HG03139 (cell line): ENCODE data around the gene ABHD4.
A peak's percentile ranks its signal among the peaks of the same experiment; 100 is the strongest.
"Not testable (repeated sequence)": the region's sequence is repeated elsewhere in the genome, so short reads cannot be mapped to it uniquely, and the experiment has no call there.

Source experiments
- ATAC-seq: cut with Tn5 transposase; IDR thresholded peaks from one replicate; pipeline ENCODE4 v1.9.1; 2021; ENCODE audit not compliant: unreplicated experiment

Gene ABHD4

DNA sequence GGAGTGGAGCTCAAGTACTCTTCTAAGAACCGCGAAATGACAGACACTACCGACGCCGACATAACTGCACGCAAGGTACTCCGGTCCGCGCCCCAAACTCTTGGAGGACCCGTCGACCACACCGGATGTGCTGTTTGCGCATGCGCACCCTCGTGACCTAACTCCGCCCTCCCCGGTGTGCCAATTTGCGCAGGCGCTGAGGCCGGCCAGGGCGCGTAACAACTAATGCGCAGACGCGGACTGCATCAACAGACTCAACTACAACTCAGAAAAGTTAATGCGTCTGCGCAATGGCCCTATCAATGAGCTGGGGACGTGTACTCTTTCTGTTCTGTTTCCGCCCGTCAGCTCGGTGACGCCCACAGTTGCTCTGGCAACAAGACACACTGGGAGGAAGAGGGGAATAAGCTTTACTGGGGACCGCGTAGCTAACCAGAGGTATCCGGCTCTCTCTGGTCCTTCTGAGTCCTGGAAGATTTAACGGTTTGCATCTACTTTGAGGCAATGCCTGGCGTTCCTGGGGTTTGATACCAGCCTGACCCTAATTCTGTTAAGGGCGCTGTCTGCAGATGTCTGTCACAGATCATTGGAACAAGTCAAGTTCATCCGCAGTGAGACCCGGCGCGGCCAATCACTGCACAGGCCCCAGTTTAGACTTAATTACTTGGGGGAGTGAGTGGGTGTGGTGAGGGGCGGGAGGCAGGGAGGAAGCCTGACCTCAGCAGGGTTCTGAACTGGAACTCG lies 8.8 kb upstream of the ABHD4 start, which contains the start of gene DAD1:
DAD1 (minus strand) TSS at position 129 of the 744 bp plus-strand sequence; CDS start at position 62, 67 bp downstream.
- peak; percentile 81 for ATAC-seq

DNA sequence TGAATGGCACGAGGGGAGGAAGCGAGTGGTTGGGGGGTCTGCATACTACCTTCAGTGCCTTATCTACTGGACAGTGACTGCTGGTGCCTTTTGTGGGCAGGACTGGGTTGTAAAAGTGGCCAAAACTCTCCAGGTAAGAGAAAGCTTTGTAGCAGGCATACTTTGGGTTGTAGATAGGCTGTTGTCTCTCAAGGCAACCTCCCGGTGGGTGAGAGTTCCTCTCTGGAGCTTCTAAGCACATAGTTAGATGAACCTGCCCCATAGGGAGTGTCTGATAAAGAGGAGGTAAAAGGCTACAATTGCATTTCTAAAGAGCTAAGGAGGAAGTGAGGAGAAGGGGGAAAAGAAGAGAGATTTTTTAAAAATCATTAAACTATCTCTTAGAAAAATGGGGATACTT lies 4.9 kb upstream of the ABHD4 start:
- no peak for ATAC-seq

DNA sequence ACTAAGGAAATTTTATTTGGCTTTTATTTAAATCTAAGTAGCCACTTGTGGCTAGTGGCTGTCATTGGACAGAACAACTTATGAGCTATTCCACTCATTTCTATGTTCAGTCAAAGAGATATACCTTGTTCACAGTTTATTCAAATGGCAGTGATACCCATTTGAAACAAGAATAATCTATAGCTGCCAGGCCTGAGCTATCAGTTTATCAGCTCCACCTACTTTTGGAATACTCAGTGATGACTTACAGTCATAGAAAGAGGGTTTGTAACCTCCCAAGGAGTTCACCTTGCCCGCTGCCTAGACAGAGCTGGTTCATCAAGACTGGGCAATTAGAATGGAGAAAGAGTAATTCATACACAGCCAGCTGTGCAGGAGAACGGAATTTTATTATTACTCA lies 4.5 kb upstream of the ABHD4 start:
- ATAC-seq, result no peak

DNA sequence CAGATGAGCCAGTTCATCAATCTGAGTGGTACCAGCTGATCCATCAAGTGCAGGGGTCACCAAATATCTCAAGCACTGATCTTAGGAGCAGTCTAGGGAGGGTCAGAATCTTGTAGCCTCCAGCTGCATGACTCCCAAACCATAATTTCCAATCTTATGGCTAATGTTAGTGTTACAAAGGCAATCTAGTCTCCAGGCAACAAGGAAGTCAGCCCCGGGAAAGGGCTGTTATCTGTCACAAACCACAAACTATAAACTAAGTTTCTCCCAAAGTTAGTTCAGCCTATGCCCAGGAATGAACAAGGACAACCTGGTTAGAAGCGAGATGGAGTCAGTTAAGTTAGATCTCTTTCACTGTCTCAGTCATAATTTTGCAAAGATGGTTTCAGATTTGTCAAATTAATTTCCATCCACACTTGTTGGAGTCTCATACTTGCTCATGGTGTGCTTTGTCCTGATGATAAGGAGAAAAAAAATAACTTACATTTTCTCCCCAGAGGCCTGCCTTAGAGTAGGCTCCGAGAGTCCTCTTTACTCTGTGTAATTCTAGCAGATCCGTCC lies 3.9 kb upstream of the ABHD4 start:
- no peak for ATAC-seq

DNA sequence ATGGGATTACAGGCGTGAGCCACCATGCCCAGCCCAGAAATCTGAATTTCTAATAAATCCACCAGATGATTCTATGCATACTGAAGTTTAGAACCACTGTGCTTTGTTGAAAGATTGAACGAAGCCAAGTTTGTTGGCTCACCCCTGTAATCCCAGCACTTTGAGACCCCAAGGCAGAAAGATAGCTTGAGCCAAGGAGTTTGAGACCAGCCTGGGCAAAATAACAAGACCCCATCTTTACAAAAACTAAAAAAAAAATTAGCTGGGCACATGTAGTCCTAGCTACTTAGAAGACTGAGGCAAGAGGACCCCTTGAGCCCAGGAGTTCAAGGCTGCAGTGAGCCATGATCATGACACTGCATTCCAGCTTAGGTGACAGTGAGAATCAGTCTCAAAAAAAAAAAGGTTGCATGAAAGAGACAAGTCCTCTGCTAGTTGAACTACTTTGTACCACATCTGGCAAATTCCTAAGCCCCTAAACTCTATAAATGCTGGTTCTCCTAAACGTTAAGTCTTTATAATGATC lies 1.7 kb upstream of the ABHD4 start:
- ATAC-seq, result no peak

DNA sequence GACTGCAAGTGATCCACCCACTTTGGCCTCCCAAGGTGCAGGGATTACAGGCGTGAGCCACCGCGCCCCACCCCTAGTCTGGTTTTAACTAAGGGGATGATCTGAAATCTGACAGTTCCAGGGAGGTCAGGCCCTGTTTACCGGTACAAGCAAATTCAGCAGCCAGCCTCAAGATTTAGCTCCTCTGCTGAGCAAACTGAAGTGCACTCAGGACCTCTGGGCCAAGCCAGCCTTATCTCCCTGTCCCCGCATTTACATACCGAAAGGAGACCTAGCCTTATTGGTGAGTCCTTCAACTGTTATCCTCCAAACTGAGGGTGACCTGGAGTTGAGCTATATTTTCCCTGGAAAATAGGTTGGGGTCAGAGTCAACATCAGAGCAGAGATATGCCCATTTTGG lies 835 bp upstream of the ABHD4 start:
- ATAC-seq, result no peak

DNA sequence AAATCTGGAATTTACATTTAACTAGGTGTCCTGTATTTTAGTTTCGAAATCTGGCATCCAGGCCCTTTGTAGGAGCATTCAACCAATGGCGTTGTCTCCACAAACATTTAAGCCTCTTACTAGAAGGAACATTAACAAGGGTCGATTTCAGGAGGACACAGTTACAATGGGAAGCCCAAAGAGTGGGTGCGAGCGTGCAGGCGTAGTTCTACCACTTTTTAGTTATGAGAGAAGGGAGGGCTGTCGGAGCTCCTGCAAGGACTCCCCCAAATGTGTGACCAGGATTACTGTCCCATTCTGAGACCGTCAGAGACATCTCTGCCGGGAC lies 365 bp upstream of the ABHD4 start:
- no peak for ATAC-seq

DNA sequence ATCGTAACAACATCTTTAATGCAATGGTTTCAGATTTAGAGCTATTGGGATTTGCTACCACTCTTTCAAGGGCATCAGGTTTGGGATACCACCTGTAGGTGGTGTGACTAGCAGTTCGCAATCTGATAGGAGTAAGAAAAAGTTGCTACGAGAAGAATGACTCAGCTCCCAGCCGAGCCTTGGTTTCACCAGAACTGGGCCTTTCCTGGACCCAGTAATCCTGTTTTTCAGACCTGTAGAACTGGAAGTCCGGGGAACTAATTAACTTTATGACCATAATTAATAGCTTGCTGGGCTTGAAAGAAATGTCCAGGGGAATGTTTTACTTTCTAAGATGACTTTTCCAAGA lies 770 bp downstream of the ABHD4 start:
- ATAC-seq, result no peak

DNA sequence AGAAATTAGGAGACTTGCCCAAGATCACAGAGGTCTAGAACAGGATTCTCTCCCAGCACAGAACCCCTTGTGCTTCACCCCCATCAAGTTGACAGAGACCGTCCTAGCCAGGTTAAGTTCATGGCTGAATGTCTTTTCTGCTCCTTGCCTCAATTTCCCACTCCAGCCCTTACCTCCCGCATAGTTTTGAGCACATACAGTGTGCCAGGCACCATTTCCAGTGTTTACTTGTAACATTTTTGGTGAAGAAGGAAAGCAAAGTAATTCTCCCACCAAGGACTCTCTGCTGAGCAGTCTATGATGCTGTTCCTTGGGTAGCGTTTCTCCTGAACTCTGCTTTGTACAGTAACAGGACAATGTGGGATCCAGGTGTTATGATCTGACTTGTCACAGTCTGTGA lies 1.2 kb downstream of the ABHD4 start:
- ATAC-seq, result no peak

DNA sequence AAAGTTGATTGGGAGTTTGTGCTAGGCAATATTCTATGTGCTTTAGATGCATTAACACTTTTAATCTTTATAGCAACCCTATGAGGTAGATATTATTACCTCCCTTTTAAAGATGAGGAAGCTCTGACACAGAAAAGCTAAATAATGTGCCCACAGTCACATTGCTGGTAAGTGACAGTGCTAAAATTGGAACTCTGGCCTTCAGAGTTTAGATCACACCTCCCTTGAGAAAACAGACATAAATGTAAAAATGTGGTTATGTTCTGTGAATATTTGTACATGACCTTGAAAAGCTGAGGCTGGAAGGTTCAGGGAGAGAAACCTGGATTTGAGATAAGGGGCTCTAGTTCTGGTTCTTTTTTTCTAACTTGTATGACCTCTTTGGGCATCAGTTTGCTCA lies 1.9 kb downstream of the ABHD4 start:
- ATAC-seq, result no peak

DNA sequence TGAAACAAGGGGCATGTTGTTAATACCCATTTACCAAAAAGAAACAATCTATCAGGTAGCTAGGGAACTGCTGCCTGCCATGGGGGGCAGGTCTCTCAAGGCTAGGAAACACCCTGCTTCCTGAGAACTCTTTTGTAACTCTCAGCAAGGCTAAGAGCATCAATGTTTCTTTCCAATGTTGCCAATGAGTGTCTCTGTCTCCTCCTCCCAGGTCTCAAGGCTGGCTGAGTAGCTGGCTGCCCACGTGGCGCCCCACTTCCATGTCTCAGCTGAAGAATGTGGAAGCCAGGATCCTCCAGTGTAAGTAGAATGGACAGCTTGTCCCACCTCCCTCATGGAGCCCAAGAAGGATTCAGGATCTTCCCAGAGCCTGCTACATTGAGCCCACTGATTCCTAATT lies 3.4 kb downstream of the ABHD4 start:
- no peak for ATAC-seq

DNA sequence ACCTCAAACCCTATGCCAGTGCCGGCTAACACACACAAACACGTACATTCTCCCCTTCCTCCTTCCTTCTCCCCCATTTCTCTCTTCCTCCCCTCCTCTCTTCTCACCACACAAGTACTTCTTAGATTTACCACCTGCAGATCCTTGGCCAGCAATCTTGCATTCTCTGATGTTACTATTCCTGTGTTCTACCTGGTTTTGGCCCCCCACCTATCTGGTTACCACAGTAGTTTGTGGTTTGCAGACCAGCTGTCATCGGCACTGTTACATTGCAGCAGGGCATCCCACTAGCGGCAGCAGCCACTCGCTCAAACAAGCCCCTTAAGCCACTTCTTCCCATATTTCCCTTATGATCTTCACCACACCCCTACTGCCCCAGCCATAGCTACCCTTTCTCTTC lies 3.9 kb downstream of the ABHD4 start:
- no peak for ATAC-seq

DNA sequence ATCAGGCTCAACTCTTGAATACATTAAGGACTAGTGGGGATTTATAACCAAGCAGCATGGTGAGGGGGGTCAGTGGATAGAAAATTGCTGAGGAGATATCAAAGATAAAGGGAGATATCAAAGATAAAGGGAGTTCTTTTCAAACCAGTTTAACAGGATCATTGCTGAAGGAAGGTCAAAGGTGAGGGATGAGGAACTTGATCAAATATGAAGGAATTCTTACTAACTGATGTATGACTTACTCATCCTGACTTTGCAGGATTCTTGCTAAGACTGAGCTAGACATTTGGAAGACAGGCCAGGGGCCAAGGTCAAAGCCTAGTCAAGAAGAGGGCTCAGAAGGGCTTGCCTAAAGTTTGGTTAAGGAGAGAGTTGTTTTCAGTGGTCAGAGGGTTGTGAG lies 4.8 kb downstream of the ABHD4 start:
- no peak for ATAC-seq

DNA sequence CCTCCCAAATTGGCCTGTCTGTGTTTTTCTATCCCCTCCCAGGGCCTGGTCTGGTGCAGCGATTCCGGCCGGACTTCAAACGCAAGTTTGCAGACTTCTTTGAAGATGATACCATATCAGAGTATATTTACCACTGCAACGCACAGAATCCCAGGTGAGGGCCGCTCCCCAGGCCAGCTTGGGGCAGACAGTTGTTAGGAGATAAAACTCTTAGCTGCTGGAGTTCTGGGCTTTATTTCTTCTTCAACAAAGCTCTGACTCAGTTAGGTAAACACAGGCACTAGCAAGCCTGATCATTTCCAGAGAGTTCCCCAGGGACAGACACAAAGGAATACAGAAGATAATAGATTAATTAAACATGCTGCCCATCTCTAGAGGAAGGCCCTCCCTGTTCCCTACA lies 8.3 kb downstream of the ABHD4 start:
- no peak for ATAC-seq

DNA sequence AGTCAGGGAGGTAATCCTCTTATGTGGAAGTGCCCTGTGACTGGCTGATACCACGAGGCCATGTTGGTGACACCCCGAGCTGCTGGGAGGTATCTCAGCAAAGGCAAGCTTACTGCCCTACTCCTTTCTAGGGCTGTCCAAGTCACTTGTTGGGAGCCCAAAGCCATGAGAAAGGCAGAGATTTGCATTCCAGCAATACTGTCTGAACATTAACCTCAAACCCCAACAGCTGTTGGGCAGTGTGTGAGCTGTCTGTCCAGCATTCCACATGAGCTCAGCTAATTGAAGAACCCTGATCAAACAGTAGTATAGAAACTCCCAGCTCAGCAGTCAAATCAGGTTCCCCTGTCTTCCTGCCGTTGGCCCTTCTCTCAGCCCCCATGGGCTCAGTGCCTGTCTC lies 9.2 kb downstream of the ABHD4 start:
- ATAC-seq, result no peak

DNA sequence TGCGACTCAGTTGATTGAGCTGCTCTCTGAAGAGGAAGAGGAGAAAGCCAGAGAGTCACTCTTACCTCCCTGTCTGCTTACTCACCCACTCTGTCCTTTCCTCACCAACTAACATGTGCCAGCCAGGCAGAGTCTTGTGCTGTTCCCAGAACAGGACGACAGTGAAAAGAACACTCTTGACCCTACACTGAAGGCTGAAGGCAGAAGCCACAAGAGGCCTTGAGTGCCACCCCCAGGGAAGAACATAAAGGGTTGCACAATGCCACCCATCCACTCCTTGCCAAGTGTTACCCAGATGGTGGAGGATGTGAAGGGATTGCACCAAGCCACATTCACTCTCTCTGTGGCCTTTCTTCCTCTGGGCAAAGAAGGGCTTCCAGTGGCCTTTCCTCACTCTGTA lies 12.8 kb downstream of the ABHD4 start:
- no peak for ATAC-seq

DNA sequence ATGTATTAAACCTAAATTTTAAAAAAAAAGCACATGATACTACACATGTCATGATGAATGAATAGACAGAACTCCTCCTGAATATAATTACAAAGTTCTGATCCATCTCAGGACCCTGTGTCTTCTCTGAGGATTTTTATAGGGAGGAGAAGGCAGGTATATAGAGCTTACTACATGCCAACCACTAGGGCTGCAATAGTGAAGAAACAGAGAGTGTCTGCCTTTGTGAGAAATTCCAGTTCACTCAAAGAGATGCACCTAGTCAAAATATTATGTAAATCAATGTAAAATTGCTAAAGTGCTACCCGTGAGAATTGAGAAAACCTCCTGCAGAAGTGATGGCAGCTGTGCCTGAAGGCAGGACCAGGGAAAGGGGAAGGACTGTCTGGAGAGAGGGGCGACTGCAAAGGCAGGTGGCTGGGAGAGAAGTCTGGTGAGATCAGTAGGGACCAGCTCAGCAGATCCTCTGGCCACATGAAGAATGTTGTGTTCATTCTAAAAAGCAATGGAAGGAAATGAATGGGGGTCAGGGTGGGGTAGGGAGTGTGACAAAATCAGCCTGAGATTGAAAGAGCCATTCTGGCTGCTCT lies 15.1 kb downstream of the ABHD4 start:
- no peak for ATAC-seq

DNA sequence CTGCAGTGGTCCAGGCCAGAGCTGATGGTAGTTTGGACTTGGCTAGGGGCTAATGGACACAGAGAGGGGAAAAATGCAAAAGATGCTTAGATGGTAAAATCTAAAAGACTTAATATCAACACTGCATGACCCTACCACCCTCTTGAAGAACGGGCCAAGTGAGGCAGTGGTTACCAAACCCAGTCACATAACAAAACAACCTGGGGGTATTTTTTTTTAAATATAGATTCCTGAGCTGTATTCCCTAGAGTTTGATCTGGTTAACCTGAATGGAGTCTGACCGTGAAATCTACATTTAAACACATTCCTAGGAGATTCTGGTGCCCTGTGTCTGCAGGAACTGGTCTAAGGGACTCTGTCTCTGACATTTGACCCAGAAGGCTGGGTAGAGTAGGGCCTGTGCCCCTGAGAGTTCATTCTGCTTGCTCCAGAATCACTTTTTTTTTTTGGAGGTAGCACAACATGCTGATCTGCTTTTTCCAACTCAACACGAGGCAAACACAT lies 15.7 kb downstream of the ABHD4 start:
- ATAC-seq, result no peak

DNA sequence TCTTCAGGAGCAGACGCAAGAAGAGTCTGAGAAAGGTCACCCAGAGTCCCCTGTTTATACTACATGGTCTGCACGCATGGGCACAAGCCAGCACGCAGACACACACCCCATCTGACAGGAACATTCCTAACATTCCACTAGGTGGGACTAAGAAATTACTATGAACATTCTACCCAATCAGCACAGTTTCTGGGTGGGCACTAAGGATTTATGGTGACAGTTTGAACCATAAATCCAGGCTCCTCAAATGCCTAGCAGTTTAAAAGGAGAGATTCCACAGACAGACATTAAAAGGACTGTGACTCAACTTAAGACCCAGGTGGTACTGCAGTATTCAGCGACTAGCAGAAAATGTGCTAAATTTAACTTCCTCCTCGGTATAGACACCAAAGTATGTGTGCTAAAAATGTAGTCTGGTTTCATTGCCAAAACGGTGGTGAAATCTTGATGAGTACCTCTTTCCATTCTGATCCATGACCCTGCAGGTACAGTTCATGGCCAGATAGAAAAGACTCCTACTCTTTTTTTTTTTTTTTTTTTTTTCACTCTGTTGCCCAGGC lies 16.2 kb downstream of the ABHD4 start:
- ATAC-seq, result no peak

DNA sequence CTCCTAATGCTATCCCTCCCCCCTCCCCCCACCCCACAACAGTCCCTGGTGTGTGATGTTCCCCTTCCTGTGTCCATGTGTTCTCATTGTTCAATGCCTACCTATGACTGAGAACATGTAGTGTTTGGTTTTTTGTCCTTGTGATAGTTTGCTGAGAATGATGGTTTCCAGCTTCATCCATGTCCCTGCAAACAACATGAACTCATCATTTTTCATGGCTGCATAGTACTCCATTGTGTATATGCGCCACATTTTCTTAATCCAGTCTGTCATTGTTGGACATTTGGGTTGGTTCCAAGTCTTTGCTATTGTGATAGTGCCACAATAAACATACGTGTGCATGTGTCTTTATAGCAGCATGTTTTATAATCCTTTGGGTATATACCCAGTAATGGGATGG lies 17.7 kb downstream of the ABHD4 start:
- ATAC-seq, result not testable (repeated sequence)

DNA sequence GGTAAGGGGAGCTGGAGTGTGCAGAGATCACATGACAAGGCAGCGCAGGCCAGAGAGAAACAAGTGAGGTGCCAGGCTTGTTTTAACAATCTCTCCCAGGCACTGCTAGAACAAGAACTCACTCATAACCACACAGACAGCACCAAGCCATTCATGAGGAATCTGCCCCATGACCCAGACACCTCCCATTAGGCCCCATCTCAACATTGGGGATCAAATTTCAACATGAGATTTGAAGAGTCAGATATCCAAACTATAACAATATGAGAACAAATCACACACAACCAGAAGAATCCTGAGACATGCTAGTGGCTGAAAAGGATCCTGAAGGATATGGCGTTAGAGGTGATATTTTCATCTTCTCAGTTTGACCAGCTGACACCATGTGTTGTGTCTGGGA lies 24.2 kb downstream of the ABHD4 start:
- no peak for ATAC-seq

DNA sequence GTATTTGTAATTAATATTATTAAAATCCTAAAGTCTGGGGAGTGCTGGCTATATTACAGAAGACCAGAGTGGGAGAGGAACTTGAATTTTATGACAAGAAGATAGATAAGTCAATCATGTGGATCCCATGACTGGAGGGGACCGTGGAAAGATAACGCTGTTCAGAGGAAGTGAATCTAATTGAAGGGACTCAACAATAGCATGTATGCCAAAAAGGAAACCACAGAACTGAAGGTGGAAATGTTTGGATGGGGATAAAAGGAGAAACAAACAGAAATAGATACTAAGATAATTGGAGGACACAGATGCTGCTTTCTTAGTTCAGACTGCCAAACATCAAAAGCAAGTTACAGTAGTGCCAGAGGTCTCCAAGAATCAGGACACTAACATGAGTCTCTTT lies 24.9 kb downstream of the ABHD4 start:
- no peak for ATAC-seq
